ENCODE data around the gene SLC41A3.

DNA sequence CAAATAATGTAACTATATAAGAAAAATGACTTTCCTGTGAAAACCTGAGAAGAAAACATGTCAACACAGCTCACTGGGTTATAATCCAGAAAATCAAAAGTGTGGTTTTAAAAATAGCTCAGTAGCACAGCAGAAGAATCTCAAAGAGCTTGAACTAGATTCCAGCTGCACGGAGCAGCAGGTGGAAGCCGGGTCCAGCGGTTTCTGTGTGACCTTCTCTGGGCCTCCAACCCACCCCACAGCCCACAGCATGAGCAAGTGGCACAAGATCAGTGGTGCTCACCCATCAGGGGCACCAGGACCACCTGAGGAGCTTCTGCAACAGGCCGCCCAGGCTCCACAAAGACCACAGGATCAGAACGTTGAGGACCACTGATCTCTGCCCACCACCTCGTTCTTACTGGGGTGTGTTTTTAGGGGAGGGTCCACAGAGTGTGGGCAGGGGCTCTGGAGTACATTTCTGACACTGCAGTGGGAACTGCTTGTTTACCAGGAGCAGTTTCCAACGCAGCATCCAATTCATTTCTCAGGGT is 23.2 kb downstream of the SLC41A3 start:
- TF ChIP-seq, protein P1, sequence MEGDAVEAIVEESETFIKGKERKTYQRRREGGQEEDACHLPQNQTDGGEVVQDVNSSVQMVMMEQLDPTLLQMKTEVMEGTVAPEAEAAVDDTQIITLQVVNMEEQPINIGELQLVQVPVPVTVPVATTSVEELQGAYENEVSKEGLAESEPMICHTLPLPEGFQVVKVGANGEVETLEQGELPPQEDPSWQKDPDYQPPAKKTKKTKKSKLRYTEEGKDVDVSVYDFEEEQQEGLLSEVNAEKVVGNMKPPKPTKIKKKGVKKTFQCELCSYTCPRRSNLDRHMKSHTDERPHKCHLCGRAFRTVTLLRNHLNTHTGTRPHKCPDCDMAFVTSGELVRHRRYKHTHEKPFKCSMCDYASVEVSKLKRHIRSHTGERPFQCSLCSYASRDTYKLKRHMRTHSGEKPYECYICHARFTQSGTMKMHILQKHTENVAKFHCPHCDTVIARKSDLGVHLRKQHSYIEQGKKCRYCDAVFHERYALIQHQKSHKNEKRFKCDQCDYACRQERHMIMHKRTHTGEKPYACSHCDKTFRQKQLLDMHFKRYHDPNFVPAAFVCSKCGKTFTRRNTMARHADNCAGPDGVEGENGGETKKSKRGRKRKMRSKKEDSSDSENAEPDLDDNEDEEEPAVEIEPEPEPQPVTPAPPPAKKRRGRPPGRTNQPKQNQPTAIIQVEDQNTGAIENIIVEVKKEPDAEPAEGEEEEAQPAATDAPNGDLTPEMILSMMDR (conservative IDR thresholded peaks at IDR 0.05) = no peak
- TF ChIP-seq ZFX (IDR thresholded peaks at IDR 0.05) = no peak

Measured in C4-2B (cell line).